Pancreas (tissue), 10 donors: Measurements from ENCODE around the gene PSIP1. TPM values are rescaled to one million over a fixed set of nuclear protein-coding genes. Genes with fewer than 3 reads are reported as not detected.
A peak's percentile ranks its signal among the peaks of the same experiment; 100 is the strongest.

ENCODE experiments used
- ATAC-seq, 4 donors: fragments of 200-7000 bp; cut with Tn5 transposase; one replicate each; pipeline versions ENCODE4 v1.8.0 to v1.9.1; 2020; ENCODE audit warnings: mild to moderate bottlenecking in 4 of 4, moderate library complexity in 4 of 4
- DNase-seq, 6 donors: peaks; one replicate each; pipeline ENCODE4 v3.0.0-alpha.2; 2020
- FAIRE-seq: peaks from 2 replicates; lab custom pipeline; 2012; peaks lifted over from hg19 to GRCh38; lab: Jason Lieb, UNC
- H3K27ac ChIP-seq, 4 donors: fragments of 200-600 bp; sonication (generic); 1 replicate in 3 of 4; 2 replicates in 1 of 4; pipeline versions ENCODE4 v1.5.0 to v1.8.0; 2020
- H3K27me3 ChIP-seq, 4 donors: fragments of 200-600 bp; one replicate each; pipeline ENCODE4 v1.8.0; 2021
- H3K36me3 ChIP-seq, 3 donors: fragments of 200-600 bp; sonication (generic) in 1 of 3; one replicate each; pipeline versions ENCODE4 v1.5.0 to v1.8.0; 2020 to 2021
- H3K4me1 ChIP-seq, 3 donors: fragments of 200-600 bp; one replicate each; pipeline ENCODE4 v1.8.0; 2021
- H3K4me3 ChIP-seq, 4 donors: fragments of 200-600 bp; sonication (generic) in 2 of 4; one replicate each; pipeline versions ENCODE4 v1.5.0 to v1.8.0; 2020 to 2021
- H3K9me3 ChIP-seq, 4 donors: fragments of 200-600 bp; one replicate each; pipeline ENCODE4 v1.8.0; 2021
- CTCF ChIP-seq, 4 donors: fragments of 200-600 bp; sonication (generic) in 3 of 4; IDR thresholded peaks; one replicate each; pipeline versions ENCODE4 v1.5.0 to v1.8.0; 2021; ENCODE audit warnings: antibody characterized with exemption in 4 of 4
- WGBS, 2 donors: extraction: QIAGEN DNeasy Blood & Tissue Kit; methylation state at CpG; one replicate each; pipeline ENCODE4 v1.1.7; 2013; 5-methylcytosine and 5-hydroxymethylcytosine counted together
- intact Hi-C, 3 donors: fragments of 100-400 bp; cut with DNase I; formaldehyde crosslinking; loops; one replicate each; pipeline versions ENCODE4 v1.11.1 to v1.14.2; 2022
- polyA plus RNA-seq, 2 donors: library from polyadenylated mRNA; stranded (reverse); fragments of 200-250 nt; gene quantifications; one replicate each; pipeline ENCODE4 v1.2.3, GENCODE V29; 2013
- total RNA-seq, 6 donors: library from RNA; stranded (reverse); fragmentation: NEBNext Ultra II Directional in 4 of 6; extraction: Animal tissue kit (Norgen Biotek cat#: 25700) in 4 of 6; gene quantifications; one replicate each; pipeline versions ENCODE4 v1.2.1 to v1.2.4, GENCODE V29; 2021 to 2023
- donor health status: healthy with polysubstance abuse.
- donor health status: DM: no; HTN: no; CAD: no; lungs with moderate emphysema.
- donor health status: DM: no; HTN: no; CAD: no.
- donor health status: control.
- donor health status: control.
- donor health status: Bipolar disorder and iron deficiency.
- donor health status: DM: yes; HTN: yes; CAD: no.
- donor health status: DM: no; HTN: no; CAD: no.
- donor health status: DM: no; HTN: no; CAD: no.
- donor health status: DM: yes; HTN: yes; CAD: no.

Gene PSIP1
- total and polyA plus RNA-seq, 8 donors = 9.0 to 18.9 (median 11.2) TPM

GRCh38 chr9:15525958-15526357, 15.2 kb upstream of the PSIP1 start:
- TF ChIP-seq CTCF (IDR thresholded peaks at IDR 0.05) = no peak
- 91 to 93% methylated on average over 2 of the region's 2 CpGs for WGBS, 2 donors
- Histone ChIP-seq H3K4me3 (no peak overlapping the region), H3K27me3 (no peaks in the 10 kb centered on the region), H3K4me1 (no peaks in the 10 kb centered on the region), H3K9me3 (no peaks in the 10 kb centered on the region), H3K36me3 (no peaks in the 10 kb centered on the region), H3K27ac (no peak overlapping the region)
- intact Hi-C loops = no loop called here
- DNase-seq (no peak), FAIRE-seq (peak; percentile 47), ATAC-seq (no peak)

DNA sequence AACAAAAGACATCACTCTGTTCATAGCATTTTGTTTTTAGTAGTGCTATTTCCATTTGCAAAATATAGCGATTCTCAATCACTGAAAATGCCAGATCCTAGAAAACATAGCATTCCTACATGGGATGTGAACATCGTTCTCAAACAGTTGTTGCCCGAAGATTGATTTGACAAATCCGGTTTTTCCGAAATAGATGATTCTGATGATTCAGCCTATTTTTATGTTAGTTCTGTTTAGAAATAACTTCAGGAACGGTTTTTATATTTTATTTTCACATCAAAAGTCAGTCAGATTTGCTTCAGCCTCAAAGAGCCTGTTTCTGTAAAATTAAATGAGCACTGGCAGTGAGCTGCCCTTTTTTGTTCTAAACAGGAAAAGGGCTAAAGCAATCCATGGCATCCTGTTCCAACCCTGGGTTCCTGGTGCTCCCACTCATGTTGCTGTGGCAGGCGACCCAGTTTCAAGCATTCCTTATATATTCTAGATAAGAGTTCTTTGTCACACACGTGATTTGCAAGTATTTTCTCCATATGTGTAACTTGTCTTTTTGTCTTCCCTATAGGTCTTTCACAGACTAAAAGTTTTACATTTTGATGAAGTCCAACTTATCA, 14.2 kb upstream of the PSIP1 start:
- intact Hi-C loops = no loop called here
- H3K27me3 ChIP-seq = no peaks in the 10 kb centered on the region
- no peaks in the 10 kb centered on the region for H3K4me1 ChIP-seq
- DNase-seq (no peak), FAIRE-seq (no peak), ATAC-seq (no peak)
- H3K9me3 ChIP-seq = no peaks in the 10 kb centered on the region
- WGBS, 2 donors = 63 to 71% methylated on average over 8 of the region's 8 CpGs
- no peak overlapping the region for H3K4me3 ChIP-seq
- no peak overlapping the region for H3K27ac ChIP-seq
- H3K36me3 ChIP-seq = no peaks in the 10 kb centered on the region
- no peak for TF ChIP-seq CTCF (IDR thresholded peaks at IDR 0.05)

DNA sequence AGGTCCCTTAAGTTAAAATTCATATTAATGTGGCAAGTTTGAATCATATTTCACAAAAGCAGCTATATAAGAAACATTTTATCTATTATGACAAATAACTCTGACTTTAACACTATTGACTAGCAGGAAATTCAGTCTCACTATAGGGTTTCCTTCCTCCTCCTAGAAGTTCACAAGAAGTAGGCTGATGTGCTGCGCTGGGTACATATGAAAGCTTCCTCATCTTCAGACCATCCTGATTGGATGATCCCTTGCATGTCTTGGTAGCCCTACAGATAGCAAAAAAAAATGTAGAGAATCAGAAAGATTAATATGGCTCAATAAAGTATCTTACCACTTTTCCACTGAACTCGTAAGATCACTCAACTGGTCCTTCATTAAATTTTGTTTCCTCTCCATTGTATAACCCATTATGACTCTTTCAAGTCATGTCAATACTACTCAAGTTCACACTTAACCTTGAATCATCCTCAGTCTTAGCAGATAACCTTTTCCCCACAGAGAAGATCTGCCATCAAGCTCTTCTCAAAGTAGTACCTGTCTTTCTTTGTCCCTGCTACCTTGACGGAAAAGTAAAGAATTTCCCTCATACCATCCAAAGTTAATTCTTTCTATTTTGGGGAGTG, 11.5 kb upstream of the PSIP1 start:
- FAIRE-seq = no peak
- intact Hi-C loops = no loop called here

DNA sequence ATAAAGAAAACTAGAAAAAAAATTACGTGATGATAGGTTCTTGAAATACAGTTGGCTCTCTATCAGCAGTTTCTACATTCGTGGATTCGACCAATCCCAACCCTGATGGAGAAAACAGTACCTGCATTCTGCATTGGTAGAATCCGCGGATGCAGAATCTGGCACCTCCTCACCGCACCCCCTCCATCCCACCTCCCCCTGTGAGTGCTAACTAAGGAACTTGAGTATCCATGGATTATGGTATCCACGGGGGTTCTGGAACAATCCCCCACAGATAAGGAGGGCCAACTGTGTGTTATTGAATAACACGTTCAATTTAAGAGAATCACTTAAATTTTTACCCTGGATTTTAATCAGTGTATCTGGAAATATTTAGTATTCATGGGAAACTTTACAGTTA, 10.5 kb upstream of the PSIP1 start:
- FAIRE-seq (no peak), ATAC-seq (no peak), DNase-seq (no peak)
- H3K27ac ChIP-seq = no peak overlapping the region
- H3K36me3 ChIP-seq = no peaks in the 10 kb centered on the region
- H3K9me3 ChIP-seq = no peaks in the 10 kb centered on the region
- 65 to 67% methylated on average over 8 of the region's 8 CpGs for WGBS, 2 donors
- intact Hi-C loops = no loop called here
- H3K4me1 ChIP-seq = no peaks in the 10 kb centered on the region
- no peaks in the 10 kb centered on the region for H3K27me3 ChIP-seq
- no peak for TF ChIP-seq CTCF (IDR thresholded peaks at IDR 0.05)
- no peak overlapping the region for H3K4me3 ChIP-seq

More for the DNA sequence above, 11.5 kb upstream of the PSIP1 start:
- DNase-seq (no peak), ATAC-seq (no peak)
- Histone ChIP-seq H3K9me3 (no peaks in the 10 kb centered on the region), H3K27me3 (no peaks in the 10 kb centered on the region), H3K36me3 (no peaks in the 10 kb centered on the region), H3K4me3 (no peak overlapping the region), H3K4me1 (no peaks in the 10 kb centered on the region), H3K27ac (no peak overlapping the region)
- TF ChIP-seq CTCF (IDR thresholded peaks at IDR 0.05) = no peak
- 92 to 93% methylated on average over 3 of the region's 3 CpGs for WGBS, 2 donors

DNA sequence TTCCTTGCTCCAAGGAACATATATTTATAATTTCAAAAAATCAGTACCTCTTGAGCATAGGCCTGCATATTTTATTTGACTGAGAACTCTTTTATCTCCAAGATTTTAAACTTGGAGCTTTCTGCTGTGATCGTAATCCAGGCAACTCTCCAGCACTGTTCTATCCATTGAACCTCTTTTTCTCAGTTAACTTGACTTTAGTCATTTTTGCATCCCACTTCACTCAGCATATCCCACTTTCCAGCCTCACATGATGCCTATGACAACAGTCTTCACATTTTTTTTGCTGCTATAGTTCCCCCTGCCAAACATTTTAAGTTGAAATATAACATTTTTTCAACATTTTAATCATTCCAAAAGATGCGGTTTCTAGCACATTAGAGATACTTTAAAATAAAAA, 9.1 kb upstream of the PSIP1 start:
- no peak for TF ChIP-seq CTCF (IDR thresholded peaks at IDR 0.05)
- no peaks in the 10 kb centered on the region for H3K4me1 ChIP-seq
- no peak for ATAC-seq
- H3K9me3 ChIP-seq = no peaks in the 10 kb centered on the region
- no peak overlapping the region for H3K27ac ChIP-seq
- 86 to 93% methylated on average over 2 of the region's 2 CpGs for WGBS, 2 donors
- FAIRE-seq = no peak
- intact Hi-C loops = no loop called here
- DNase-seq = no peak
- no peaks in the 10 kb centered on the region for H3K36me3 ChIP-seq
- no peak overlapping the region for H3K4me3 ChIP-seq
- H3K27me3 ChIP-seq = no peaks in the 10 kb centered on the region
